Astrocyte (in vitro differentiated cells and primary cell): Measurements from ENCODE around the gene NAV2.

Experiments used
- EZH2 ChIP-seq: IDR thresholded peaks from 2 replicates; pipeline ENCODE4 v1.6.1; 2012; ENCODE audit warnings: mild to moderate bottlenecking, low read length, inconsistent platforms; ENCODE audit not compliant: insufficient read depth
- TF ChIP-seq, protein P1 (sequence below): IDR thresholded peaks from 2 replicates; pipeline ENCODE4 v1.5.1; 2011; ENCODE audit warnings: low read depth, mild to moderate bottlenecking, inconsistent platforms, low read length, moderate library complexity; ENCODE audit not compliant: insufficient read depth

DNA sequence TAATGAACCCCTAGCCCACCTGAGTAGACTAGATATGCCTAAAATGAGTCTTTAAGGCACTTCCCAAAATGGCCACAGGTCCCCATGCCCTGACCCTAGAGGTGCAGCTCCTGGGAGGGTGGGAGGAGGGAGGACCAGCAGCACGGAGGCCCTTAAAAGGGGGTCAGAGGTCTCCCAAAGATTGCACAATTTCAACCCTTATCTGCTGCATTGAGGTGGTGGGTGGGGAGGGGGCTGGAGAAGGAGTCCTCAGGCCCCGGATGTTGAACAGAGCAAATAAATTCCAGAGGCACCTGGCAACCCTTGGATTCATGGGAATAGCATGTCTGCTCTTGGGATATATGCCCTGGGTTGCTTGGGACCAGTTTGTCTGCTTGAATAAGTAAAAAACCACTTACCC is 57.6 kb downstream of the NAV2 start:
- TF ChIP-seq EZH2, result no peak
- TF ChIP-seq, protein P1, sequence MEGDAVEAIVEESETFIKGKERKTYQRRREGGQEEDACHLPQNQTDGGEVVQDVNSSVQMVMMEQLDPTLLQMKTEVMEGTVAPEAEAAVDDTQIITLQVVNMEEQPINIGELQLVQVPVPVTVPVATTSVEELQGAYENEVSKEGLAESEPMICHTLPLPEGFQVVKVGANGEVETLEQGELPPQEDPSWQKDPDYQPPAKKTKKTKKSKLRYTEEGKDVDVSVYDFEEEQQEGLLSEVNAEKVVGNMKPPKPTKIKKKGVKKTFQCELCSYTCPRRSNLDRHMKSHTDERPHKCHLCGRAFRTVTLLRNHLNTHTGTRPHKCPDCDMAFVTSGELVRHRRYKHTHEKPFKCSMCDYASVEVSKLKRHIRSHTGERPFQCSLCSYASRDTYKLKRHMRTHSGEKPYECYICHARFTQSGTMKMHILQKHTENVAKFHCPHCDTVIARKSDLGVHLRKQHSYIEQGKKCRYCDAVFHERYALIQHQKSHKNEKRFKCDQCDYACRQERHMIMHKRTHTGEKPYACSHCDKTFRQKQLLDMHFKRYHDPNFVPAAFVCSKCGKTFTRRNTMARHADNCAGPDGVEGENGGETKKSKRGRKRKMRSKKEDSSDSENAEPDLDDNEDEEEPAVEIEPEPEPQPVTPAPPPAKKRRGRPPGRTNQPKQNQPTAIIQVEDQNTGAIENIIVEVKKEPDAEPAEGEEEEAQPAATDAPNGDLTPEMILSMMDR, result no peak
